ENCODE measurements around the gene RAB40B. TPM values are rescaled to one million over a fixed set of nuclear protein-coding genes. Genes with fewer than 3 reads are reported as not detected.

Gene RAB40B
- total and polyA plus RNA-seq, 2 of the 13 experiments (the other 11 are each of a cell fraction or from before 2014, with no cell fraction given): 6.2 to 6.5 TPM

GRCh38 chr17:82736511-82737185 is 38.1 kb upstream of the RAB40B start (continued):
- TF ChIP-seq KAT2B (IDR thresholded peaks at IDR 0.05; ENCODE audit: borderline replicate concordance, low read depth, low read length): no peak
- no peak; the same call in 1 of the 2 replicates for TF ChIP-seq DZIP1 (CRISPR knock-in tag; IDR thresholded peaks at IDR 0.05)
- no peak for TF ChIP-seq MTF2 (CRISPR knock-in tag; IDR thresholded peaks at IDR 0.05; ENCODE audit: borderline replicate concordance)
- no peak for TF ChIP-seq GMEB1 (CRISPR knock-in tag; IDR thresholded peaks at IDR 0.05; ENCODE audit: borderline replicate concordance)
- no peak for TF ChIP-seq MEF2D (CRISPR knock-in tag; IDR thresholded peaks at IDR 0.05)
- TF ChIP-seq TBP (CRISPR knock-in tag; IDR thresholded peaks at IDR 0.05): no peak
- TF ChIP-seq GATAD1 (CRISPR knock-in tag; IDR thresholded peaks at IDR 0.05): no peak
- no peak for TF ChIP-seq ZNF142 (CRISPR knock-in tag; IDR thresholded peaks at IDR 0.05)
- 0 out of 2 replicates have a peak, but pooled peaks have one; percentile 30 for TF ChIP-seq ZBTB37 (CRISPR knock-in tag; IDR thresholded peaks at IDR 0.05)
- no peak for TF ChIP-seq SSRP1 (CRISPR knock-in tag; IDR thresholded peaks at IDR 0.05)
- no peak for TF ChIP-seq ZNF574 (CRISPR knock-in tag; IDR thresholded peaks at IDR 0.05)
- TF ChIP-seq ETS1 (CRISPR knock-in tag; IDR thresholded peaks at IDR 0.05): no peak
